Effector memory CD4-positive, alpha-beta T cell (primary cell): ENCODE results near the gene CTTN.
"Not testable (repeated sequence)": the region's sequence is repeated elsewhere in the genome, so short reads cannot be mapped to it uniquely, and the experiment has no call there.

Source experiments
- DNase-seq, 3 donors: peaks; one replicate each; pipeline ENCODE4 v3.0.0-alpha.2; 2020
- H3K27ac ChIP-seq: 2 replicates; pipeline ENCODE4 v1.7.0; 2013; ENCODE audit warnings: mild to moderate bottlenecking, low read length, moderate library complexity; ENCODE audit not compliant: insufficient read depth, poor library complexity, severe bottlenecking
- H3K27me3 ChIP-seq: replicated peaks from 2 replicates; pipeline ENCODE4 v1.7.0; 2013; ENCODE audit warnings: mild to moderate bottlenecking, low read length; ENCODE audit not compliant: insufficient read depth, control insufficient read depth, poor library complexity, severe bottlenecking
- H3K36me3 ChIP-seq: 2 replicates; pipeline ENCODE4 v1.7.0; 2013; ENCODE audit warnings: mild to moderate bottlenecking, low read length, moderate library complexity; ENCODE audit not compliant: control insufficient read depth, insufficient read depth
- H3K4me1 ChIP-seq: 2 replicates; pipeline ENCODE4 v1.7.0; 2013; ENCODE audit warnings: low read length, mild to moderate bottlenecking; ENCODE audit not compliant: control insufficient read depth, insufficient read depth, poor library complexity, severe bottlenecking
- H3K4me3 ChIP-seq: 2 replicates; pipeline ENCODE4 v1.7.0; 2013; ENCODE audit warnings: low read length, low read depth, mild to moderate bottlenecking; ENCODE audit not compliant: insufficient read depth, poor library complexity, severe bottlenecking
- H3K9me3 ChIP-seq: 2 replicates; pipeline ENCODE4 v1.7.0; 2013; ENCODE audit warnings: mild to moderate bottlenecking, low read length, moderate library complexity; ENCODE audit not compliant: control insufficient read depth

The CTTN gene

DNA sequence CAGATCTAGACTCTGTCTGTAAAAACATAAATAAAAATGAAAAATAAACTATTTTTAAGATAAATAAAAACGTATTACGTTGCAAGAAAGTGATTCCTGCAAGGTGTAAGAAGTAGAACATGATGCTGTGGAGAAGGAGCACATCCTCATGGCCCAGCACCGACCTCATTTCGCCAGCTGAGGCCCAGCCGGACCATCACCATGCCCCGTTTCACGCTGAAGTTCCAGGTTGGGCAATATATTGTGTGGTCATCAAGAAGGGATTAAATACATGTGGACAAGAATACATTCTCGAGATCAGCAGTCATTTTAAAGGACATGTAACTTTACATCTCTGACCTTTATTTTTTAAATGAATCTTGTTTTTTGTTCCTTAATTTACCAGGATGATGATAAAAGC is 20.7 kb upstream of the CTTN start:
- no peaks in the 10 kb centered on the region for H3K9me3 ChIP-seq

DNA sequence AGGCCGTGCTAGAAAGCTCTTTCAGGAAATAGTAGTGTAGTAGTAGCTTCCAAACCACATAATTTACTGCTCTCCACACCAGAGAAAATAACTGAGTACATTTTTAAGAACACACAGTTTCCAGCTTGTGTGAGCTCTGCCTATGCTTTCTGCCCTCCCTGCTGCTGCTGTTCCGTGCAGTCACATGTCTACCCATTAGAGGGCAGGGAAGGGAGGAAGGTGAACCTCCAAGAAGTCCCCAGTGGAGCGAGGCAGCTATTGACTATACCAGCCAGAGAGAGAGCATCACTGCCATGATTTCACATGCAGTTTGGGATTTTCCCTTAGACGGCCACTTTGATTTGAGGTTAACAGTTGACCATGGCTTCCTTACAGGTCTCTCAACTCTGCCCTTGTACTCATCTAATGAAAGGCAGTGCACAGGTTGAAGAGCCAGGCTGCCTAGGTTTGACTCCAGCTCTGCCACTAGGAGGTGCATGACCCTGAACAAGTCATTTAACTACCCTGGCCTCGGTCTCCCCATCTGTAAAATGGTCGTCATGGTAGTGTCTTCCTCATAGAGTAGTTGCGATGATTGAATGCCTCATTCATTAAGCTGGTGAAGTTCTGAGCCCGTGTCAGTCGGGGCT is 19.7 kb upstream of the CTTN start:
- no peaks in the 10 kb centered on the region for H3K27me3 ChIP-seq
- no peaks in the 10 kb centered on the region for H3K9me3 ChIP-seq
- no peak overlapping the region for H3K4me3 ChIP-seq
- DNase-seq = no peak
- no peaks in the 10 kb centered on the region for H3K4me1 ChIP-seq
- H3K36me3 ChIP-seq = peaks cover 55% of the 10 kb centered on the region
- H3K27ac ChIP-seq = no peak overlapping the region

More for the DNA sequence above, 20.7 kb upstream of the CTTN start:
- Histone ChIP-seq H3K4me1 (no peaks in the 10 kb centered on the region), H3K27ac (no peak overlapping the region), H3K27me3 (no peaks in the 10 kb centered on the region), H3K36me3 (peaks cover 64% of the 10 kb centered on the region), H3K4me3 (no peak overlapping the region)
- no peak for DNase-seq

DNA sequence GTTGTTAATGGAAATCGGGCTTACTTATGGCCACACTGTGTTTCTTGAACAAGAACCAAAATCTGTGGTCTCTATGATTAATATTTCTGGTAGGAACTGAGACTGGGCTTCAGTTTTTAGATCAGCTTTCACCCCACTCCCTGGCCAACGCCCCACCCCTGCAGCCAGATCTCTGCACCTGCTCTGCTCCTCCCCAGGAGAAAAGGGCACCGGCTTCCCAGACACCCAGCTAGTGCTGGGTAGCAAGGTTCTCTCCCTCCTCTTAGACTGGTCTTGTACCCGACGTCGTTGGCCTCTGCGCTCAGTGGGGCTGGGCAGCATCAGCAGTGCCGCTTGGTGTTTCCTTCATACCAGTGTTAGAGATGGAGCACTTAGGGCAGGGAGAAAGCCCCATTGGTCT is 17.0 kb upstream of the CTTN start:
- Histone ChIP-seq H3K9me3 (no peaks in the 10 kb centered on the region), H3K4me3 (no peak overlapping the region), H3K27me3 (no peaks in the 10 kb centered on the region), H3K27ac (no peak overlapping the region), H3K4me1 (no peaks in the 10 kb centered on the region), H3K36me3 (peaks cover 44% of the 10 kb centered on the region)
- DNase-seq = no peak

DNA sequence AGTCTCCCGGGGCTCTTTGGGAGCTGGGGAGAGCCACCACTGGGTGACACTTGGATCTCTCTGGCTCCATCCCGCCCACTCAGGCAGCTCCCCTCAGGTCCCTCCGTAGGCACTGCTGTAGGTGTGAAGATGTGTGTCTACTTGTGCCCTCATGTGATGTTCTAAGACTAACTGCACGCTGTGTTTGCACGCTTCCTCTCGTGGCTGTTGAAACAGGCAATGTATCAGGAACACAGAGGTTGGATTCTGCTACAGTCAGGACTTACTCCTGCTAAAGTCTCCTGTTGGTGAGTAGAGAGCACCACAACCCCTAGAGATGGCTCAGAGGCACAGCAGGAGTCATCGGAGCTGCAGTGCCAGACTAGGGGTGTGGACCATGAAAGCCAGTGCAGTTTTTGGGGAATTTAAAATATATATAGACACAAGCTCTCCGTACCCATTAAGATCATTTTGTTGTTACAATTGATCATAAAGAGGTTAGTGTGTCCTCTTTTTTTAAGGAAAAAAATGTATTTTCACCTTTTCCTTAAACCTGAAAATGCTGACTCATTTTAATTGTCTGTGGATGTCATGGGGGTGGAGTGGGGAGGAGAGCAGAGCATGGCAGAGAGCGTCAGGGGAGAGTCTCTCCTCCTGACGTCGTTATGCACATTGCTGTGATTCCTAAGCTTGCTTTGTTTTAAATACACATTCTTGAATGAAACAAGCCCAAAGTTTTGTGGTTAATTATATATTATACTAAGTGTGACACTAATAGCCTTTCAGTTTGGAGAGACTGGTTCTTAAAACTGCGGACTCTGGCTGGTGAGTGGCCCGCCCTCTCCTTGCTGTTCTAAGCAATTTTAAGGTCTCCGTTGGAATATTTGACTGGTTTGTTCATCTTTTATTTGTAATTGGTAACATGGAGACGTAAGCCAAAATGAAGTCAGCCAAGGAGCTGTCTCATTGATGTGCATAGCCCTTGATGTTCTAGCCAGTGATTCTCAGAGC is 16.2 kb upstream of the CTTN start:
- Histone ChIP-seq H3K4me3 (no peak overlapping the region), H3K9me3 (no peaks in the 10 kb centered on the region), H3K27me3 (no peaks in the 10 kb centered on the region), H3K27ac (no peak overlapping the region), H3K4me1 (no peaks in the 10 kb centered on the region), H3K36me3 (peaks cover 37% of the 10 kb centered on the region)
- DNase-seq = no peak

DNA sequence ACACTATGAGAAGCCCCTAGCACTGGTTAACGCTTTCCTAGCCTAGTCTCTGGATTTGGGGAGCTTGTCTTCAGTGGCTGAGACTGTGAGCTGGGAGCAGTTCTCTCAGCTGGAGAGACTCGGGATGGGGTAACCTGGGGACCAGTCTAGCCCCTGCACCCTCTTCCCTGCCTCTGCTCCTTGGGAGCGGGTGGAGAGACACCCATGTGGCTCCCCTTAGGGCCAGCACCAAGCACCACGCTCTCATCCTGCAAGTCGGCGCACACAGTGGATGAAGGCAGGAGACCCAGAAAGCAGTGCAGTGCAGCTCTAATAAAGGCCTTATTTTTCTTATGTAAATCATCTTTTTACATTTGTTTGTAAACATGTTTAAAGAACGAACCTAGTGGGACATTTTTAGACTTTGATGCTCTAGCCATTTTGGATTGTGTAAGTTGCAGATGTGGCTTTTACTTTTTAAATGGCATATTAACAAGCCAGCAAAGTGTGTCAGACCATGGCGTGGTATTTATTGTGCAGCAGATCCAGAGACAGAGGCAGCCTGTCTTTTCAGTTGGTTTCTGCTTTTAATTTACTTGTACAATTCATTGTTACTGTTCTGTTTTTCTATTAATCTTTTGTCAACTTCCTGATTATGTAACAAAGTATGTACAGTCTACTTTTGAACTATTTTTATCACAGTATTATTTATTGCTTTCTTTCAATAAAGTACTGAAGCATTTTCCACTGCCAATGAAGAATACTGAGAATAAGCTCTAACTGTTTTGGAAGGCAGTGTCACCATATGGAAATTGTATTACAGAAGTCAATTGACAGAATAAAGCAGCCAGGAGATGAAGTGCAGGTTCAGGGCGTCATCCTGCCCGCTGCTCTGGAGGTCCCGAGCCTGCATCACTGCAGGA is 14.4 kb upstream of the CTTN start:
- Histone ChIP-seq H3K4me3 (no peak overlapping the region), H3K27ac (no peak overlapping the region), H3K36me3 (peaks cover 20% of the 10 kb centered on the region), H3K9me3 (no peaks in the 10 kb centered on the region), H3K4me1 (no peaks in the 10 kb centered on the region), H3K27me3 (no peaks in the 10 kb centered on the region)
- no peak for DNase-seq

DNA sequence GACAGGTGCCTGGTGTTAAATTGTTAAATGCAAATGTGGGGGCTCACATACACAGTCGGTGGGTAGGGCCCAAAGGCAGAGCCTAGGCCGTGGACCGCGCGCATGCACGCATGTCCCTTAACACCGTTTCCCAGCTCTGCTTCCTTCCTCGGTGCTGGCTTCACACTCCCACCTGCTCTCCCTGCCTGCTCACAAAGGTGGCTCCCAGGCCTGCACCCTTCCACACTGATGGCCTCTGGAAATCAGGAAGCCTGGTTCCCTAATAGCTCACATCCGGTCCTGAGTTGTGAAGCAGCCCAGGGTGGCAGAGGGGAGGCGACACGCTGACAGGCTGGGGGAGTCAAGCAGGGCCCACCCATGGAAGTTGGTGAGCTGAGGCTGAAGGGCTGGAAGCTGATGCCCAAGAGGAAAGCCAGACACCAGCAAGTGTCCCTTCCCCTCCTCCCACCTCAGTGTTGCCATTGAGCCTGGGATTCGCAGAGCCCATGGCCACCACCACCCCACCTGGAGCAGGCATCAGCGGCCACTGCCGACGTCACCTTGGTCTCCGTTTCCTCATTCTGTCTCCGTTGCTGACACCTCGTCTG is 13.7 kb upstream of the CTTN start:
- Histone ChIP-seq H3K27ac (no peak overlapping the region), H3K4me1 (no peaks in the 10 kb centered on the region), H3K36me3 (peaks cover 20% of the 10 kb centered on the region), H3K27me3 (no peaks in the 10 kb centered on the region), H3K4me3 (no peak overlapping the region), H3K9me3 (no peaks in the 10 kb centered on the region)
- DNase-seq = no peak

DNA sequence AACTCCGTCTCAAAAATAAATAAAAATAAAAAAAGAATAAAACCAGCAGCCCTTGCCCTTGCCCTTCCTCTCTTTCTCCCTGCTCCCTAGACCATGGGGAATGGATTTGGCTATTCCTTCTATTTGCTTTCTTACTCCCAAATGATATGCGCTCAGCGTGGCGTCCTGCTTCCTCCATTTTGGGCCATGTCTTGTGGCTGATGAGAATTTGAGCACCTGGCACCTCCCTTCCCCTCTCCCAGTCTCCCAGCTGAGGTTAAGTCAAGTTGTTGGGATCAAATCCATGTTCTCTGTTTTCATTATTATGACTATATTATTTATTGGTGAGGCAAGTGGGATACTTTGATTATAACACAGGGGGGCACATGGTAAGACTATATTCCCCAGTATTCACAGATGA is 10.8 kb upstream of the CTTN start:
- no peak overlapping the region for H3K4me3 ChIP-seq
- no peaks in the 10 kb centered on the region for H3K9me3 ChIP-seq
- H3K4me1 ChIP-seq = no peaks in the 10 kb centered on the region
- peaks cover 5% of the 10 kb centered on the region for H3K36me3 ChIP-seq
- DNase-seq = no peak
- no peak overlapping the region for H3K27ac ChIP-seq
- no peaks in the 10 kb centered on the region for H3K27me3 ChIP-seq

DNA sequence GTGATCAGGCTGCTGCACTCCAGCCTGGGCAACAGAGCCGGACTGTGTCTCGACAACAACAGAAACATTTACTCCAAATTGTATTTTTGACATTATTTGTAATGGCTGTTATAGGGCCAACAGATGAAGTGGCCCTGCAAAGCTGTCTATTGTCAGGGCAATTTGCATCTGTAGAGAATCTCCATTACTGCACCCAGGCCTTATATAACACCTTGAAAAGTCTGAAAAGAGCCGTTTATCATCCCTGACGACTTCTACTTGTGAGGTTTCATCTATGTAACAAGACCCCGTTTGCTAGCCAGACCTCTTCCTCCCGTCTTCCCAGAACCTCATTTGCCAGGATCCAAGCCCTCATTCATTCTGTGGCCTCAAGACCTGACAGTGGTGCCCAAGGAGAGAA is 9.1 kb upstream of the CTTN start:
- Histone ChIP-seq H3K4me1 (no peaks in the 10 kb centered on the region), H3K4me3 (no peak overlapping the region), H3K27ac (no peak overlapping the region), H3K9me3 (no peaks in the 10 kb centered on the region), H3K27me3 (no peaks in the 10 kb centered on the region), H3K36me3 (no peaks in the 10 kb centered on the region)
- no peak for DNase-seq

DNA sequence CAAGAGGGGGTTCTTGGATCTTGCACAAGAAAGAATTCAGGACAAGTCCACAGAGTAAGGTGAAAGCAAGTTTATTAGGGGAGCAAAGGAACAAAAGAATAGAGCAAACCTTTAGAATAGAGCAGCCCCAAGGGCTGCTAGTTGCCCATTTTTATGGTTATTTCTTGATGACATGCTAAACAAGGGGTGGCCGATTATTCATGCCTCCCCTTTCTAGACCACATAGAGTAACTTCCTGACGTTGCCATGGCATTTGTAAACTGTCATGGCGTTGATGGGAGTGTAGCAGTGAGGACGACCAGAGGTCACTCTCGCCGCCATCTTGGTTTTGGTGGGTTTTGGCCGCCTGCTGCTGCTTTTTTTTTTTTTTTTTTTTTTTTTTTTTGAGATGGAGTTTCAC is 7.4 kb upstream of the CTTN start:
- not testable (repeated sequence) for H3K9me3 ChIP-seq, H3K4me3 ChIP-seq, H3K27me3 ChIP-seq, DNase-seq, H3K36me3 ChIP-seq, H3K4me1 ChIP-seq, H3K27ac ChIP-seq
